Liver (tissue), 3 donors: ENCODE data around the gene TAC3.

Experiments used
- EGR1 ChIP-seq, 2 donors: IDR thresholded peaks; 2 replicates each; pipeline ENCODE4 v1.6.1; 2016 to 2018; ENCODE audit warnings: antibody characterized with exemption in 2 of 2, low read depth in 2 of 2
- GABPA ChIP-seq, 2 donors: IDR thresholded peaks in 1 of 2; conservative IDR thresholded peaks in 1 of 2; 2 replicates each; pipeline ENCODE4 v1.6.1; 2016; ENCODE audit warnings: antibody characterized with exemption in 2 of 2, mild to moderate bottlenecking in 1 of 2, moderate library complexity in 1 of 2
- HNF4A ChIP-seq, 2 donors: conservative IDR thresholded peaks; 2 replicates each; pipeline ENCODE4 v1.6.1; 2016; ENCODE audit warnings: antibody characterized with exemption in 2 of 2, mild to moderate bottlenecking in 2 of 2
- RAD21 ChIP-seq, 2 donors: IDR thresholded peaks; 2 replicates each; pipeline ENCODE4 v1.6.1; 2016; ENCODE audit warnings: antibody characterized with exemption in 2 of 2, mild to moderate bottlenecking in 2 of 2
- RXRA ChIP-seq, 2 donors: IDR thresholded peaks; 2 replicates each; pipeline ENCODE4 v1.6.1; 2017 to 2018; ENCODE audit warnings: antibody characterized with exemption in 2 of 2, mild to moderate bottlenecking in 1 of 2
- SP1 ChIP-seq: IDR thresholded peaks from 2 replicates; pipeline ENCODE4 v1.6.1; 2018; ENCODE audit warnings: antibody characterized with exemption, mild to moderate bottlenecking
- YY1 ChIP-seq: IDR thresholded peaks from 2 replicates; pipeline ENCODE4 v1.6.1; 2016; ENCODE audit warnings: antibody characterized with exemption, mild to moderate bottlenecking
- TF ChIP-seq, protein P1 (sequence below): fragments of 150-350 bp; IDR thresholded peaks from 2 replicates; pipeline ENCODE4 v1.5.1; 2017; ENCODE audit warnings: improper control_type of control experiment, low read depth, low read length; ENCODE audit not compliant: missing input control
- TF ChIP-seq, protein P2 (sequence below): IDR thresholded peaks from 2 replicates; pipeline ENCODE4 v1.6.1; 2016; ENCODE audit warnings: antibody characterized with exemption
- TF ChIP-seq, protein P3 (sequence below): IDR thresholded peaks from 2 replicates; pipeline ENCODE4 v1.6.1; 2016; ENCODE audit warnings: antibody characterized with exemption, mild to moderate bottlenecking
- donor health status: healthy.
- donor health status: healthy.

DNA sequence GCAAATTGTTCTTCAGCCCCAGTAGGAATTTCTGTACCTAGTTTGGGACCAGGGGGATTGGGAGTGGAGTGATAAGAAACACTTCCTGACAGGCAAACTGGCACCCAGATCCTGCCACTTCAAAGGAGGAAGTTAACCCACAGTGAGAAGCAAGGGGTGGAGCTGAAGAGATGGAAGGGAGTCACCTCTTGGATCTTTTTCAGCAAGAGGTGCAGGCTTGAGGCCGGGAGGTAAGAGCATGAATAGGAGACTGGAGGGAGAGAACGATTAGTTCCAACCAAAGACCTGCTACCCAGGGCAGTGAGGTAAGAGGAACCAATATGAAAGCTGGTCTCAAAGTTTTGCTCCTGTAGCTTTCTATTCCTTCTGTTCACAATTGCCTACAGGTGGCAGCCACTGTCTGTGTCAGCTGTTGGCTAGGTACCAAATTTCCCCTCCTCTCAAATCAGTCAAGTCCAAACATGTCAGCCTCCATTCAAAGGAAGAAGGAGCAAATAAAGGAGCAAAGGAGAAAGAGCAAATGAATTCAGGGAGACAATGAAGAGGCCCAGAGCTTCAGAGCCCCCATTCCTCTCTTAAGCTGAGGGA lies 14.9 kb upstream of the TAC3 start:
- TF ChIP-seq, protein P1, sequence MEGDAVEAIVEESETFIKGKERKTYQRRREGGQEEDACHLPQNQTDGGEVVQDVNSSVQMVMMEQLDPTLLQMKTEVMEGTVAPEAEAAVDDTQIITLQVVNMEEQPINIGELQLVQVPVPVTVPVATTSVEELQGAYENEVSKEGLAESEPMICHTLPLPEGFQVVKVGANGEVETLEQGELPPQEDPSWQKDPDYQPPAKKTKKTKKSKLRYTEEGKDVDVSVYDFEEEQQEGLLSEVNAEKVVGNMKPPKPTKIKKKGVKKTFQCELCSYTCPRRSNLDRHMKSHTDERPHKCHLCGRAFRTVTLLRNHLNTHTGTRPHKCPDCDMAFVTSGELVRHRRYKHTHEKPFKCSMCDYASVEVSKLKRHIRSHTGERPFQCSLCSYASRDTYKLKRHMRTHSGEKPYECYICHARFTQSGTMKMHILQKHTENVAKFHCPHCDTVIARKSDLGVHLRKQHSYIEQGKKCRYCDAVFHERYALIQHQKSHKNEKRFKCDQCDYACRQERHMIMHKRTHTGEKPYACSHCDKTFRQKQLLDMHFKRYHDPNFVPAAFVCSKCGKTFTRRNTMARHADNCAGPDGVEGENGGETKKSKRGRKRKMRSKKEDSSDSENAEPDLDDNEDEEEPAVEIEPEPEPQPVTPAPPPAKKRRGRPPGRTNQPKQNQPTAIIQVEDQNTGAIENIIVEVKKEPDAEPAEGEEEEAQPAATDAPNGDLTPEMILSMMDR = no peak
- TF ChIP-seq YY1 (no peak), RAD21 (IDR thresholded peaks at IDR 0.05) (no peak), RXRA (IDR thresholded peaks at IDR 0.05) (no peak), GABPA (IDR thresholded peaks at IDR 0.05 in 1 of 2, conservative IDR thresholded peaks at IDR 0.05 in 1 of 2) (no peak), EGR1 (IDR thresholded peaks at IDR 0.05; ENCODE audit: low read depth in 2 of 2) (no peak), SP1 (no peak), HNF4A (conservative IDR thresholded peaks at IDR 0.05) (no peak)
- TF ChIP-seq, protein P2, sequence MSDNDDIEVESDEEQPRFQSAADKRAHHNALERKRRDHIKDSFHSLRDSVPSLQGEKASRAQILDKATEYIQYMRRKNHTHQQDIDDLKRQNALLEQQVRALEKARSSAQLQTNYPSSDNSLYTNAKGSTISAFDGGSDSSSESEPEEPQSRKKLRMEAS = no peak
- TF ChIP-seq, protein P3, sequence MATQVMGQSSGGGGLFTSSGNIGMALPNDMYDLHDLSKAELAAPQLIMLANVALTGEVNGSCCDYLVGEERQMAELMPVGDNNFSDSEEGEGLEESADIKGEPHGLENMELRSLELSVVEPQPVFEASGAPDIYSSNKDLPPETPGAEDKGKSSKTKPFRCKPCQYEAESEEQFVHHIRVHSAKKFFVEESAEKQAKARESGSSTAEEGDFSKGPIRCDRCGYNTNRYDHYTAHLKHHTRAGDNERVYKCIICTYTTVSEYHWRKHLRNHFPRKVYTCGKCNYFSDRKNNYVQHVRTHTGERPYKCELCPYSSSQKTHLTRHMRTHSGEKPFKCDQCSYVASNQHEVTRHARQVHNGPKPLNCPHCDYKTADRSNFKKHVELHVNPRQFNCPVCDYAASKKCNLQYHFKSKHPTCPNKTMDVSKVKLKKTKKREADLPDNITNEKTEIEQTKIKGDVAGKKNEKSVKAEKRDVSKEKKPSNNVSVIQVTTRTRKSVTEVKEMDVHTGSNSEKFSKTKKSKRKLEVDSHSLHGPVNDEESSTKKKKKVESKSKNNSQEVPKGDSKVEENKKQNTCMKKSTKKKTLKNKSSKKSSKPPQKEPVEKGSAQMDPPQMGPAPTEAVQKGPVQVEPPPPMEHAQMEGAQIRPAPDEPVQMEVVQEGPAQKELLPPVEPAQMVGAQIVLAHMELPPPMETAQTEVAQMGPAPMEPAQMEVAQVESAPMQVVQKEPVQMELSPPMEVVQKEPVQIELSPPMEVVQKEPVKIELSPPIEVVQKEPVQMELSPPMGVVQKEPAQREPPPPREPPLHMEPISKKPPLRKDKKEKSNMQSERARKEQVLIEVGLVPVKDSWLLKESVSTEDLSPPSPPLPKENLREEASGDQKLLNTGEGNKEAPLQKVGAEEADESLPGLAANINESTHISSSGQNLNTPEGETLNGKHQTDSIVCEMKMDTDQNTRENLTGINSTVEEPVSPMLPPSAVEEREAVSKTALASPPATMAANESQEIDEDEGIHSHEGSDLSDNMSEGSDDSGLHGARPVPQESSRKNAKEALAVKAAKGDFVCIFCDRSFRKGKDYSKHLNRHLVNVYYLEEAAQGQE = no peak
